Measurements from ENCODE around the gene OTUD7B. TPM values are rescaled to one million over a fixed set of nuclear protein-coding genes. Genes with fewer than 3 reads are reported as not detected.

Gene OTUD7B
- total RNA-seq, 2 experiments from 2014 or later, result 16.1 to 17.3 TPM

DNA sequence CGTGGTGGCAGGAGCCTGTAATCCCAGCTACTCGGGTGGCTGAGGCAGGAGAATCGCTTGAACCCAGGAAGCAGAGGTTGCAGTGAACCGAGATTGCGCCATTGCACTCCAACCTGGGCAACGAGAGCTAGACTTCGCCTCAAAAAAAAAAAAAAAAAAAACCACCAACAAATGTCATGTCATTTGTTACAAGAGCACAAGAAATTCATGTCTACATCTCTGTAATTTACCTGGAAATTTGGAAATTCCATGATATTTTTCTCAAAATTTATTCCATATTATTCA is 40.5 kb upstream of the OTUD7B start:
- DNase-seq, result no peak
- no peak overlapping the region for H3K27ac Mint-ChIP-seq
- POLR2A ChIA-PET, result no interaction called here
- no peaks in the 10 kb centered on the region for H3K9me3 Mint-ChIP-seq
- H3K4me1 Mint-ChIP-seq (ENCODE audit: low read depth), result peaks cover 3% of the 10 kb centered on the region
- H3K4me3 Mint-ChIP-seq, result no peak overlapping the region
- TF ChIP-seq CTCF (IDR thresholded peaks at IDR 0.05), result no peak
- CTCF ChIA-PET, result interaction anchor here (0.7 to 2.9 kb wide), 6 partner anchors 22 to 136 kb away, joined by 3 to 9 read pairs (median 6); no protein-coding TSS in a partner anchor
- intact Hi-C loops (cut with micrococcal nuclease), result no loop called here
- ATAC-seq, result no peak
- no peaks in the 10 kb centered on the region for H3K36me3 Mint-ChIP-seq (ENCODE audit: low read depth)
- H3K27me3 Mint-ChIP-seq, result peaks cover 5% of the 10 kb centered on the region

DNA sequence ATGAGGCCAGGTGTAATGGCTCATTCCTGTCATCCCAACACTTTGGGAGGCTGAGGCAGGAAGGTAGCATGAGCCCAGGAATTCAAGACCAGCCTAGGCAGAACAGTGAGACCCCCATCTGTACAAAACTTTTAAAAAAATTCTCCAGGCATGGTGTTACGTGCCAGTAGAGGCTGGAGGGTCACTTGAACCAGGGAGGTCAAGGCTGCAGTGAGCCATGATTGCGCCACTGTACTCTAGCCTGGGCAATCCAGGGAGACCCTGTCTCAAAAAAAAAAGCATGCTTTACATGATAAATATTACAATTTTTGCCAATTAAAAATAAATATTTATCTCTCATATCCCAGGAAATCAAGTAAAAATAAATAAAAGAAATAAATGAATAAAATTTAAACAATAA is 39.4 kb upstream of the OTUD7B start:
- ChIA-PET CTCF (interaction anchor here (0.6 to 2.9 kb wide), 10 partner anchors 23 to 137 kb away, joined by 3 to 9 read pairs (median 5); no protein-coding TSS in a partner anchor), POLR2A (interaction anchor here (0.7 kb wide), 1 partner anchor 105 kb away, joined by 3 read pairs; no protein-coding TSS in a partner anchor)
- ATAC-seq (no peak), DNase-seq (no peak)
- no peaks in the 10 kb centered on the region for H3K9me3 Mint-ChIP-seq
- no peak for TF ChIP-seq CTCF (IDR thresholded peaks at IDR 0.05)
- peaks cover 5% of the 10 kb centered on the region for H3K27me3 Mint-ChIP-seq
- intact Hi-C loops (cut with micrococcal nuclease), result loop anchor here (1.0 kb wide), 1 partner anchor 88 kb away; no protein-coding TSS in a partner anchor
- H3K4me1 Mint-ChIP-seq (ENCODE audit: low read depth), result peaks cover 3% of the 10 kb centered on the region
- no peak overlapping the region for H3K27ac Mint-ChIP-seq
- no peak overlapping the region for H3K4me3 Mint-ChIP-seq
- no peaks in the 10 kb centered on the region for H3K36me3 Mint-ChIP-seq (ENCODE audit: low read depth)

GRCh38 chr1:150034336-150034735 is 23.8 kb upstream of the OTUD7B start:
- ChIA-PET CTCF (interaction anchor here (1.0 to 1.2 kb wide), 2 partner anchors 23 to 73 kb away, joined by 3 to 6 read pairs; no protein-coding TSS in a partner anchor), POLR2A (no interaction called here)
- Mint-ChIP-seq H3K9me3 (no peaks in the 10 kb centered on the region), H3K27me3 (no peaks in the 10 kb centered on the region), H3K27ac (no peak overlapping the region), H3K36me3 (ENCODE audit: low read depth) (no peaks in the 10 kb centered on the region), H3K4me3 (no peak overlapping the region), H3K4me1 (ENCODE audit: low read depth) (no peaks in the 10 kb centered on the region)
- no peak for TF ChIP-seq CTCF (IDR thresholded peaks at IDR 0.05)
- intact Hi-C loops (cut with micrococcal nuclease), result no loop called here
- ATAC-seq, result no peak
- DNase-seq, result no peak

- CTCF ChIA-PET, result interaction anchor here (1.0 kb wide), 1 partner anchor 17 kb away, joined by 3 read pairs; no protein-coding TSS in a partner anchor
- H3K4me3 Mint-ChIP-seq, result no peak overlapping the region
- H3K27ac Mint-ChIP-seq, result no peak overlapping the region
- H3K36me3 Mint-ChIP-seq (ENCODE audit: low read depth), result no peaks in the 10 kb centered on the region
- H3K27me3 Mint-ChIP-seq, result peaks cover 7% of the 10 kb centered on the region
- POLR2A ChIA-PET, result interaction anchor here (0.6 kb wide), 1 partner anchor 127 kb away, joined by 3 read pairs; no protein-coding TSS in a partner anchor
- H3K4me1 Mint-ChIP-seq (ENCODE audit: low read depth), result no peaks in the 10 kb centered on the region
- DNase-seq (no peak), ATAC-seq (no peak)
- no peaks in the 10 kb centered on the region for H3K9me3 Mint-ChIP-seq
- TF ChIP-seq CTCF (IDR thresholded peaks at IDR 0.05), result no peak
- intact Hi-C loops (cut with micrococcal nuclease), result no loop called here
These were observed 17.8 kb upstream of the OTUD7B start for GRCh38 chr1:150028322-150028721.

DNA sequence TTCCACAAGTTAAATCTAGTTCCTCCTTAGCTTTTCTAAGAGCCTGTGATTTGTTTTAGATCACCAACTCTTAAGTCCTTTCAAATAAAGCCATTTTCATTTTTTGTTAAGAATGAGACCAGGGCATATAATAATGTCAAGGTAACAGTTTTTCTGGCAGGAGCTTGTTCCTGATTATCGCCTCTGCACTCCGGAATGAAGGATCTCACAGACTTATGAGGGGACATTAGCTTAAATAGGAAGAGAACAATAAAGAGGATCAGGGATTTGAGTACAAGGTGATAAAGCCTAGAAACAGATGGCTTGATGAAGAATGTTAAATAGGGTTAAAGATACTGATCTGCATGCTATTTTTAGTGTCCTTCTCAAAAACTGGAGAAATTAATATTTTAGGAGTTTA is 13.6 kb upstream of the OTUD7B start:
- no peak for ATAC-seq
- H3K9me3 Mint-ChIP-seq, result no peaks in the 10 kb centered on the region
- ChIA-PET CTCF (interaction anchor here (0.9 to 1.7 kb wide), 5 partner anchors 11 to 163 kb away, joined by 3 to 5 read pairs (median 3); no protein-coding TSS in a partner anchor), POLR2A (no interaction called here)
- no peak overlapping the region for H3K4me3 Mint-ChIP-seq
- no peak overlapping the region for H3K27ac Mint-ChIP-seq
- peaks cover 7% of the 10 kb centered on the region for H3K27me3 Mint-ChIP-seq
- intact Hi-C loops (cut with micrococcal nuclease), result no loop called here
- DNase-seq, result no peak
- no peaks in the 10 kb centered on the region for H3K4me1 Mint-ChIP-seq (ENCODE audit: low read depth)
- no peak for TF ChIP-seq CTCF (IDR thresholded peaks at IDR 0.05)
- H3K36me3 Mint-ChIP-seq (ENCODE audit: low read depth), result no peaks in the 10 kb centered on the region

Measured in activated CD8-positive, alpha-beta T cell treated with anti-CD3 and anti-CD28 coated beads for 36 hours (primary cell).